ENCODE results near the gene DDHD1.
A peak's percentile ranks its signal among the peaks of the same experiment; 100 is the strongest.
"Not testable (repeated sequence)": the region's sequence is repeated elsewhere in the genome, so short reads cannot be mapped to it uniquely, and the experiment has no call there.

DDHD1 gene

DNA sequence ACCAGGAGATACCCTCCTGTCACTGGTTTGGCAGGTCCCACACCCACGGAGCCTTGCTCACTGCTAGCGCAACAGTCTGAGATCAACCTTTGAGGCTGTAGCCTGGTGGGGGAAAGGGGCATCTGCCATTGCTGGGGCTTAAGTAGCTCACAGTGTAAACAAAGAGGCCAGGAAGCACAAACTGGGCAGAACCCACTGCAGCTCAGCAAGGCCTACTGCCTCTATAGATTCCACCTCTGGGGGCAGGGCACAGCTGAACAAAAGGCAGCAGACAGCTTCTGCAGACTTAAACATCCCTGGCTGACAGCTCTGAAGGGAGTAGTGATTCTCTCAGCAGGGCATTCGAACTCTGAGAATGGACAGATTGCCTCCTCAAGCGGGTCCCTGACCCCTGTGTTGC is 35.6 kb downstream of the DDHD1 start:
- peak; percentile 36 for DNase-seq (ENCODE audit: low read depth, low spot score)
- not testable (repeated sequence) for H3K4me3 ChIP-seq (ENCODE audit: low read length)

DNA sequence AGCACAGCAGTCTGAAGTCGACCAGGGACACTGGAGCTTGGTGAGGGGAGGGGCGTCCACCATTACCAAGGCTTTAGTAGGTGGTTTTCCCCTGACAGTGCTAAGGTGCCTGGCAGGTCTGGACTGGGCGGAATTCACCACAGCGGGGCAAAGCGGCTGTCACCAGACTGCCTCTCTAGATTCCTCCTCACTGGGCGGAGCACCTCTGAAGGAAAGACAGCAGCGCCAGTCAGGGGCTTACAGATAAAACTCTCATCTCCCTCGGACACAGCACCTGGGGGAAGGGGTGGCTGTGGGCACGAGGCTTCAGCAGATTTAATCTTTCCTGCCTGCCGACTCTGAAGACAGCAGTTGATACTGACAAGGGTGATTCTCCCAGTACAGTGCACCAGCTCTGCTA is 39.1 kb downstream of the DDHD1 start:
- peak; percentile 18 for DNase-seq (ENCODE audit: low read depth, low spot score)
- no peak overlapping the region for H3K4me3 ChIP-seq (ENCODE audit: low read length)

DNA sequence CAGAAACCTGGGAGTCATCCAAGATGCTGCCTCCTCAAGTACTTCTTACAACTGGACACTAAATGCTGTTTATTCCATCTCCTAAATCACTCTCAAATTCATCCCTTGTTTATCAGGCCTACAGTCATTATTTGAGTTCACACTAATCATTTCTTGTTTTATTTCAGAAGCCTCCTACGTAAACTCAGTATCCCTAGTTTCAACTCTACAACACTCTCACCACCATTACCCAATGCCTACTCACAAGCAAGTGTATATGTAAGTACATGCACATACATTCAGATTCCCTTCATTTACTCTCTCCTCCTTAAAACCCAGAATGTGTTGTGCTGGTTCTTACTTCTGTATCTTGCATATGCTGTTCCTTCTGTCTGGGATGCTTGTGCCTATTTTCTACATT is 43.0 kb downstream of the DDHD1 start:
- peak; percentile 16 for DNase-seq (ENCODE audit: low read depth, low spot score)
- no peak overlapping the region for H3K4me3 ChIP-seq (ENCODE audit: low read length)

DNA sequence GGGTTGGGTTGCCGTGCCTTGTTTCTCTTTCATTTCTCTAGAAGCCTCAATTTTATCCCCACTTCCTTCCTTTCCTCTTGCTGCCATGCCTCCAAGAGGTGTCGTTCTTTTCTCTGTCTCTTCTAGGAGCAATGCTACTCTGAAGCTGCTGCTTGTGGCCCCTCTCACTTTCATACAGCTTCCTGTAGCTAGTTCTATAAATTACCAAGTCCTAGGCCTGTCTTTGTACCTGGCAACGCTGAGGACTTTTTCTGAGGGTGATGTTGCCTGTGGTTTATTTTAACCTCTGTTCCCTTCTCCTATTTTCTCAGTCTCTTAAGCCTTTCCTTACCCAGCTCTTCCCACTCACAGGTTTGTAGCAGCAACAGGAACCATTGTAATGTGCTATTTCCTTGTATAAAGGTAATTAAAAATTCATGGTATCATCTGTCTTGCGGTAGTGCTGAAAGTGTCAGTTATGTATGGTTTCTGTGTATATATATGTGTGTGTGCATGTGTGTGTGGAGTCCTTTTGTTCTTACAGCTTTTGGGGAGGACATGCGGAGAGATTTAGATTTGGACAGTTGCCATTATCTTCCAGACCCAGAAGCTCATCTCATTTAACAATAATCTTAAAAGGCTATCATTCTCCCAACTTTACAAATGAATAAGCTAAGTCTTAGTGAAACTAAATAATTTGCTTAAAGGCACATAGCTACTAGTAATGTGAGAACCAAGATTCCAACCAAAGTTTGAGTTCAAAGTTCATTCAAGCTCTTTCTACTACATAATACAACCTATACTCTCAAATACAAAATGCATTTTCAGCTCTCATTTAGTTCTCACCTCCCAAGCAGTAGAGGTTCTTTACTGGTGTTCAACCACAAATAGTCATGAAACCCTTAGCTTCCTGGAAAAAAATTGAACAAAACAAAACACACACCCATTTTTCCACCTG is 43.8 kb downstream of the DDHD1 start:
- peak overlapping the region; percentile 55 for H3K4me3 ChIP-seq (ENCODE audit: low read length)
- peak; percentile 93 for DNase-seq (ENCODE audit: low read depth, low spot score)

DNA sequence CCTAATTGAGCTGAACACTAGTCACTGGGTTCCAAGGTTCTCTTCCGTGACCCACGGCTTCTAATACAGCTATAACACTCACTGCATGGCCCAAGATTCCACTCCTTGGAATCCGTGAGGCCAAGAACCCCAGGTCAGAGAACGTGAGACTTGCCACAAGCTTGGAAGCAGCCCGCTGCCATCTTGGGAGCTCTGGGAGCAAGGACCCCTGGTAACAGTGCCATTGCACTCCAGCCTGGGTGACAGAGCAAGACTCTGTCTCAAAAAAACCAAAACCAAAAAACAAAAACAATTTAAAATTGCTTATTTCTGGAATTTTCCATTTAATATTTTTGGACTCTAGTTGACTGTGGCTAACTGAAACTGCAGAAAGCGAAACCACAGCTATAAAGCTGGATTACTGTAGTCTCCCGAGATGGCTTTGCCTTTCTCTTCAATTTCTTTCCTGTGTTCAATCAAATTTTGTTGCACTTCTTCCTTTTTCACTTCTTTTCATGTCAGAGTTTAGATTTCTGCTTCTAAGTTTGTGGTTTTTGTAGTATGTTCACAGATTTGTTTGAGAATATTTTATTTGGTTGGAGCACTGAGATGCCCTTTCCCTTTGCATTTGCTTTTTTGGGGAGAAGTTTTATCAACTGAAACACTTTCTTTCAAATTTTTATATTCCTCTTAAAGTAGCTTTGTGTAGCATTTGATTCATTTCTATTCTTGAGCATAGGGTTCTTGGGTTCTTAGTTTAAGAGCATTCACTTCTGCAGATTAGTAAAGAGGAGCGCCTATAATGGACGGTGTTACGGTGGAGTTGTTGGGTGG is 44.6 kb downstream of the DDHD1 start:
- peak; percentile 21 for DNase-seq (ENCODE audit: low read depth, low spot score)
- H3K4me3 ChIP-seq (ENCODE audit: low read length), result peak overlapping the region; percentile 55

DNA sequence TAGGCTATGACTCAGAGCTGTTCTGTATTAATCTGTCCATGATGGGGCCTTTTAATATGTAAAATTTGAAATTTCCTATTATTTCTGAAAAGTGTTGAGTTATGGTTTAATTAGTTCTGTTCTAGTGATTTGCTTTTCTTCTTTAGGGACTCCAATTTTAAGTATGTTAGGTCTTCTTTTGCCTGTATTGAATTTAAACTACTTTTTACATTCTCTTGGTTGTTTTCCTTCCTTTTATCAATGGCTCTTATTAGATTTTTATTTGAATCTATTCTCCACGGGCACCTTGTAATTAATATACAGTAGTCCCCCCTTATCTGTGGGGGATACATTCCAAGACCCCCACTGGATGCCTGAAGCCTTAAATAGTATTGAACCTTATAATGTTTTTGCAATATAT is 46.4 kb downstream of the DDHD1 start:
- H3K4me3 ChIP-seq (ENCODE audit: low read length), result no peak overlapping the region
- DNase-seq (ENCODE audit: low read depth, low spot score), result no peak

DNA sequence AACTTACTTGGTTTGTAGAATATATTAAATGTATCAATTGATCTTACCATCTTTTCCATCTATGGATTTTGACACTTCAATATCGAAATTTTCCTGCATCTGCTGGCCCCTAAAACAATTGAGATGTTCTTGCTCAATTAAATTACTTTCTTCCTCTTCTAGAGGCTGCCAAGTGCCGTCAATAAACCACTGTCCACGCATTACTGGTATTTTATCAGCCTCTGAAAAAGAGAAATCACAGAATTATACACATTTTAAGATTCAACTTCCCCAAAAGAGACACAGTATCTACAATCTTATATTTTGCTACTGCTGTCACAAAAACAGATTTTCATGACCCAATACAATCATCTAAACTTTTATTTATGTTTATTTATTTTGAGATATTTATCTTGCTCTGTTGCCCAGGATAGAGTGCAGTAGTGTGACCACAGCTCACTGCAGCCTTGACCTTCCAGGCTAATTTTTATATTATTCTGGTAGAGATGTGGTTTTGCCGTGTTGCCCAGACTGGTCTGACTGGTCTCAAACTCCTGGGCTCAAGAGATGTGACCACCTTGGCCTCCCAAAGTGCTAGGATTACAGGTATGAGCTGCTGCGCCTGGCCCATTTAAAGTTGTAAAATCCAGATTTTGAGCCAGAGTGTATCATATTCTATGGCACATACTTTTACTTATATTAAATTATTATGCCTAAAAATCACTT is 49.3 kb downstream of the DDHD1 start:
- DNase-seq (ENCODE audit: low read depth, low spot score), result no peak
- no peak overlapping the region for H3K4me3 ChIP-seq (ENCODE audit: low read length)

DNA sequence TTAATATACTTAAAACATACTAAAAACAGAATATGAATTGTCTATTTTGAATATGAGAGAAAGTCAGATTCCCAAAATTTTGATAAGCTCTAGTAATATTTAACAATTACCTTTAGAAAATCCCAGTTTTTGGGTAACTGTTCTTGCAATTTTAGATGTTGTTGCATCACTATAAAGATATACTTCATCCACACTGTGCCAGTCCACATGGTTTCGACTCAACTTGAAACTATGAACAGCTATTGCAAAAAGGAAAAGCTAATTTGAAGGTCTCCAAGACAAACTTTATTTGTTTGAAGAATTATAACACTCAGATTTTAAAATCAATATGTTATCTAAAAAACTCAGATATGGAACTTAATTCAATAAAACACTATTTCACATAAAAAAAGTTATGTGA is 59.9 kb downstream of the DDHD1 start:
- no peak for DNase-seq (ENCODE audit: low read depth, low spot score)
- H3K4me3 ChIP-seq (ENCODE audit: low read length), result no peak overlapping the region

DNA sequence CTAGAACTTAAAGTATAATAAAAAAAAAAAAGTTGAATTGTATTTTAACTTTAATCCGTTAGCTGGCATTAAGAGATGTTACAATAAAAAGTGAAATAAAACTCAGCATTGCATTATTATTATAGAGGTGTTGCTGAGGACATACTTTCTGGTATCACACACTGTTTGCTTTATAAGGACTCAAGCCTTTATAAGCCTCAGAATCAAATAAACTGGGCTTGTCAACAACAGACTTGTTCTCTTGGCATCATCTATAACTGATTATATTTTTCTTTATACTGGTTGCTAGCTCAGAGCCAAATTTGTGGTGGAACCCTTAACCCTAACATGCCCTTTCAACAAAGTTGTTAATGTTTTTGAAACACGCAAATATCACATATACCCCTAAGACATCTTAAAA is 62.3 kb downstream of the DDHD1 start:
- no peak overlapping the region for H3K4me3 ChIP-seq (ENCODE audit: low read length)
- no peak for DNase-seq (ENCODE audit: low read depth, low spot score)

DNA sequence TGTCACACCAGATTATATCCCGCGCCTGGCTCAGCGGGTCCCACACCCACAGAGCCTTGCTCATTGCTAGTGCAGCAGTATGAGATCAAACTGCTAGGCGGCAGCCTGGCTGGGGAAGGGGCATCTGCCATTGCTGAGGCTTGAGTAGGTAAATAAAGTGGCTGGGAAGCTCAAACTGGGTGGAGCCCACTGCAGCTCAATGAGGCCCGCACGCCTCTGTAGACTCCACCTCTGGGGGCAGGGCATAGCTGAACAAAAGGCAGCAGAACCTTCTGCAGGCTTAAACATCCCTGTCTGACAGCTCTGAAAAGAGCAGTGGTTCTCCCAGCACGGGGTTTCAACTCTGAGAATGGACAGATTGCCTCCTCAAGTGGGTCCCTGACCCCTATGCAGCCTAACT is 68.2 kb downstream of the DDHD1 start:
- DNase-seq (ENCODE audit: low read depth, low spot score); H3K4me3 ChIP-seq (ENCODE audit: low read length): not testable (repeated sequence)

DNA sequence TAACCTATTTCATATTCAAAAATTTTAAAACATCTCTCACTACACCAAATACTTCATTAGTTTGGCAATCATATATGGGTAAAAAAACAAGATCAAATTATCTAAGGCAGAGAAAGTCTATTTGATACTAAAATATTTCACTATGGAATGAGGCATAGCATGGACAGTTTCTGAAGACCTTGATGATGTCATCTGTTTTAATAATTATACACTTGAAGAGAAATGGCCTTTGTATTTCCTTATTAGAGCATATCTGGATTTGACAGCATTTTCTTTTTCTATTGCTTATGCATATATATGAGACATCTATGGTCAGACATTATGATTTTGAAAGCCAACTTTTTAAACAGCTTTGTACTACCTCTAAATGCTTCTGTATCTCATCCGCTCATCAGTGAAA is 88.6 kb downstream of the DDHD1 start:
- no peak overlapping the region for H3K4me3 ChIP-seq (ENCODE audit: low read length)
- no peak for DNase-seq (ENCODE audit: low read depth, low spot score)

DNA sequence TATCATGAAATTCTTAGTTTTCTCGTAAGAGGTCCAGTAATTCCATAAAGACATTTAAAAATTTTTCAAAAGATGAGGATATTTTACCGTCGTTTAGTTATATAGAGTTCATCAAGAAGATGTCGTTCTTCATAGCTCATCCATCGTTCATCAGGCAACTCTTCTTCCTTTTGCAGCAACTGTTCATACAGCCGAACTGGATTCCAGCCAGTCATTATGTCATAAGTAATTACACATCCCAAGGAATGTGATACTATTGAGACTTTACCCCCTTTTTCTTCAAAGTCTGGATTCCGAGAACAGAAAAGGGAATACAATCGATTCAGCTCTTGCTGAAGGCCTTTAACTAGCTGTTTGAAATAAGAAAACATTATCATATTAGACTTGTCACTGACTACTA is 90.3 kb downstream of the DDHD1 start:
- no peak overlapping the region for H3K4me3 ChIP-seq (ENCODE audit: low read length)
- no peak for DNase-seq (ENCODE audit: low read depth, low spot score)

DNA sequence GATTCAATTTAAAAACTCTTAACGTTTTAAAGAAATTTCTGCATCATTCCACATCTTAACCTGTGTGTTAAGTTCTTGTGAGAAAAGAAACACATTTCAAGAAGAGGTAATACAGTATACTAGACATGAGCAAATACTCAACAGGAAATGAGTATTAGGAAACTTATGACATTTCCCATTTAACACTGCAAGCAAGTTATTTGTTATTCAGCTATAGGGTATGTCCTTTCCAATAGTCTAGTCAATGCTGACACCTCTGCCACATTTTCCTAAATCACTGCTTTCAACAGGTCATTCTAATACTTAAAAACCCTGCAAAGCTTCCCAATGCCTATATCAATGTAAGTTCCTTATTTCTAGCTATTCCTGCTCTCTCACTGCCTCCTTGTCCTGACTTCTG is 93.1 kb downstream of the DDHD1 start:
- H3K4me3 ChIP-seq (ENCODE audit: low read length), result no peak overlapping the region
- DNase-seq (ENCODE audit: low read depth, low spot score), result no peak

DNA sequence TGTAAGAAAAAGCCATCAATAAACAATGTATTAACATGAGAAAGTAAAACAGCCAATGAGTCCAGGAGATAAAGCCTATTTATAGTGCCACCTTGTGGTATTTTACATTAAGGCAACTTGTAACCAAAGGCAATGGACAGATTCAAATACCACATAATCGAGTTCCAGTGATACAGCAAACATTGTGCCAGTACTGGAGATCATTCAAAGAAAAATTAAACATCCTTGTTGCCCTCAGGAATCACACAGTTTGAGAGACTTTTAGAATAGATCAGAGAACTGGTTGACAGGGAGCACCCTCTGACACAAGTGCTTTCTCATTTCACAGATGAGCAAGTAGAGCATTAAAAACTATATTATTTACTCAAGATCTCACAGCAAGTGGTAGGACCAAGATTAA is 98.1 kb downstream of the DDHD1 start:
- DNase-seq (ENCODE audit: low read depth, low spot score), result peak; percentile 48
- no peak overlapping the region for H3K4me3 ChIP-seq (ENCODE audit: low read length)

DNA sequence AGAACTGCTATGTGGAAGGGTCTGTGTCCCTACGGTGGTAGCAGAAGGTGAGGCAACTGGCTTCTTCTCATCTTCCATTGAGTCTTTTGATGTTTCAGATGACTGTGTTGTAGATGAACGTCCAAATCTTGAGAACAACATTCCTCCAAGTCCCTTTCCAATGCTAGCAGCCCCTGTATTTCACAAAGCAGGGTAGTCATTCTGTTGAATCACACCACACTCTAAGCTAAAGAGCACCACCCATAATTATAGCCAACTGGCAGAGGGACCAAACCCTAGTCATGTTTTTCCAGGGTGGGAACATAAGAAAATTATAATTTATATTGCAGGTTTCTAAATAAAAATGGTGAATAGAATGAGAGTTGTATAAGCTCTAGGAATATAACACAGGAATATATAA is 98.7 kb downstream of the DDHD1 start:
- H3K4me3 ChIP-seq (ENCODE audit: low read length), result no peak overlapping the region
- DNase-seq (ENCODE audit: low read depth, low spot score), result no peak

DNA sequence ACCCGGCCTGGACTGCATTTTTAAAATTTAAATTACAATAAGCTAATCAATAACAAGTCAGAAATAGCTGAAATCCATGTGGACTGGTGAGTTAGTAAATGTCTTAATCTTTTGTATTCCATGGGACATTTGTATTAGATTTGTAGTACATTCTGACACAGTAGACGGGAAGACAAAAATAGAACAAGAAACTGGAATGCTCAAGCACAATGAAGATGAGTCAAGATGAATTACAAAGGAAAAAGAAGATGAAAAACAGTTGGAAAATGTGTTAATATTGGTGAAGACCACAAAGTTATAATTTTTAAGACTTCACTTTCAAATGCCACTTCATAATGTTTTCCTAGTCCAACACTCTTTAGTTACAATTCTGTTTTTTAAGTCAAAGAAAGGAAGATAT is 104.5 kb downstream of the DDHD1 start:
- no peak for DNase-seq (ENCODE audit: low read depth, low spot score)

DNA sequence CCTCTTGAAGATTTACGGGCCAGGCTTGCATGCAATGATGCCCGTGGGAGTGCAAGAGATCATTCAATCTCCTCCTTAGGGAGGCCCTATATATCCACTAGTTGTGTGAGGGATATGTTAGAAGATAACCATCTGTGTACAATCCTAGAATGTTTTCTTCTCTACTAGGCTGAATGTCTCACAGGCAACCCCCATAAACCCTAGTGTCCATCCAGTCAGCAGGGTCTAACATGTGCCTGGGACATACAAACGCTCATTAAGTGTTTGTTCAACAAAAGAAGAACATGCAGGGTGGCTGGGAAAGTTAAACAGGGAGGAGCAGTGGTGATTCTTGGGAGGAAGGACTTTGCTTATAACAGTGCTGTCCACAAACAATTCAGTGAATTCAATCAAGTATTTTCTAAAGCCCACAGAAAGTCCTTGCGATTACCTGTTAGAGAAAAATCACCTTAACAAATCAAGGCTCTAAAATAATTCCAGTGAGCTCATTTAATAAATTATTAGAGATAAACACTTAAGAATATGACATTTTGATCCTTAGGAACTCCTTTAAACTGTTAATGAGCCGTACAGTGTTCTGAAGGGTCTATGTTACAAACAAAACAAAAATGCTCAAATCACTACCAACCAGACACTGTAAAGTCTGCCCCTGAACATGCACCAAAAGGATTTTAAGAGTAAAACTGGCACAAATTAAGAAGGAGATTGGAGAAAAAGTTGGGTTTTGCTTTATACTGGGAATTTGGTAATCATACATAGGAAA is 105.6 kb downstream of the DDHD1 start:
- no peak overlapping the region for H3K4me3 ChIP-seq (ENCODE audit: low read length)
- DNase-seq (ENCODE audit: low read depth, low spot score), result no peak

More for the DNA sequence above, 104.5 kb downstream of the DDHD1 start:
- no peak overlapping the region for H3K4me3 ChIP-seq (ENCODE audit: low read length)

DNA sequence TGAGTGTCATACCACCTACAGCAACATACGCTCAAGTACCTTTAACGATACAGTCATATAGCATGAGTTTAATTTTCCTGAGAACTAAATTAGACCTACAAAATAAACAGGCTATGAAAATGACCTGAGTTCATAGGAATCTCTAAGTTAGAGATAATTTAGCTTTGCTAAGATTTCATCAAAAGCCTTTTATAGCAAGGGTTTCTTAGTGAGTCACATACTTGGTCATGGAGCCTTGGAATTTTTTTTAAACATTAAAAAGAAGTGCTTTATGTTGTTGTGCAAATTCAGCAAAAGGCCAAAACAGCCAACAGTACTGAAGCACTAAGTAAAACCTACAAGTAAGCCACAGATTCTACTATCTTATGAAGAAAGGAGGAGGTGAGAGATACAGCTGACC is 108.6 kb downstream of the DDHD1 start:
- H3K4me3 ChIP-seq (ENCODE audit: low read length), result no peak overlapping the region
- DNase-seq (ENCODE audit: low read depth, low spot score), result no peak

DNA sequence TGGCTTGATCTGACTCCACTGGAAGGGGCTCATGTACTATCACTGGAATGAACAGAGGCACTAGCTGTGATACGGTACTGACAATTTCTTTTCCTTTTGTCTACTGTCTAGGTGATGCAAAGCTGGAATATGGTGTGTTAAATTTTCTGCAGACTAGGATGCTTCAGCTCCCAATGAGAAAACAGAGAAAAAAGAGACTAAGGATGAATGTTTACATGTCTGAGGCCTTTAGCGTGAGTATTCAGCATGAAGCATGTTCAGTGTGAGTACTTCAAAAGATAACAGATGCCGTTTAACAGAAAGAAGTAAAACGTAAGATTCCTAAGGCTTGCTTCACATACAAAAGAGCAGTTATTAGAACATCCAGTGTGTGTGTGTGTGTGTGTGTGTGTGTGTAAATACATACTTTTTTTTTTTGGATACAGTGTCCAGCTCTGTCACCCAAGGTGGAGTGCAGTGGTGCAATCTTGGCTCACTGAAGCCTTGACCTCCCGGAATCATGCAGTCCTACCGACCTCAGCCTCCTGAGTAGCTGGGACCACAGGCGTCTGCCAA is 110.0 kb downstream of the DDHD1 start:
- no peak overlapping the region for H3K4me3 ChIP-seq (ENCODE audit: low read length)

More for the DNA sequence above, 110.0 kb downstream of the DDHD1 start:
- DNase-seq (ENCODE audit: low read depth, low spot score), result no peak
